Jurkat, Clone E6-1 (cell line): ENCODE measurements around the gene ZNF134.

Experiments
- DNase-seq: peaks from one replicate; pipeline ENCODE4 v3.0.0-alpha.2; 2011; ENCODE audit warnings: low read depth, low spot score
- H3K4me3 ChIP-seq: 2 replicates; pipeline ENCODE4 v1.5.1; 2011; ENCODE audit warnings: mild to moderate bottlenecking, low read length, control low read depth, moderate library complexity

The ZNF134 gene

GRCh38 chr19:57632987-57633831 lies 19.2 kb downstream of the ZNF134 start, which contains the start of gene ZNF211:
Gene ZNF211 (plus strand): TSS chr19:57633168. CDS start chr19:57633347, 179 bp downstream.
- peak; percentile 92 for DNase-seq
- H3K4me3 ChIP-seq = peak within 1 kb of the TSS; percentile 83

- H3K4me3 ChIP-seq = peak overlapping the region; percentile 83
- no peak for DNase-seq
Measured at GRCh38 chr19:57633832-57634131, 19.7 kb downstream of the ZNF134 start.

GRCh38 chr19:57637379-57637778 lies 23.3 kb downstream of the ZNF134 start:
- DNase-seq = no peak
- no peak overlapping the region for H3K4me3 ChIP-seq

- DNase-seq = no peak
- no peak overlapping the region for H3K4me3 ChIP-seq
Measured at GRCh38 chr19:57641715-57642234, 27.7 kb downstream of the ZNF134 start.

- no peak for DNase-seq
- no peak overlapping the region for H3K4me3 ChIP-seq
Measured at GRCh38 chr19:57642396-57643046, 28.5 kb downstream of the ZNF134 start.

- no peak overlapping the region for H3K4me3 ChIP-seq
Measured at GRCh38 chr19:57643734-57644133, 29.7 kb downstream of the ZNF134 start.

GRCh38 chr19:57648331-57649003 lies 34.4 kb downstream of the ZNF134 start:
- no peak overlapping the region for H3K4me3 ChIP-seq
- DNase-seq = peak; percentile 16

More at GRCh38 chr19:57643734-57644133, 29.7 kb downstream of the ZNF134 start:
- DNase-seq = no peak

GRCh38 chr19:57651654-57651996 lies 37.6 kb downstream of the ZNF134 start:
- DNase-seq = no peak
- H3K4me3 ChIP-seq = no peak overlapping the region

- H3K4me3 ChIP-seq = no peak overlapping the region
- no peak for DNase-seq
Measured at GRCh38 chr19:57653689-57654088, 39.6 kb downstream of the ZNF134 start.

GRCh38 chr19:57655443-57655842 lies 41.4 kb downstream of the ZNF134 start:
- DNase-seq = no peak
- H3K4me3 ChIP-seq = no peak overlapping the region

GRCh38 chr19:57656346-57656745 lies 42.3 kb downstream of the ZNF134 start:
- no peak for DNase-seq
- H3K4me3 ChIP-seq = no peak overlapping the region

- no peak overlapping the region for H3K4me3 ChIP-seq
- no peak for DNase-seq
Measured at GRCh38 chr19:57664269-57665127, 50.5 kb downstream of the ZNF134 start.

- H3K4me3 ChIP-seq = no peak overlapping the region
- no peak for DNase-seq
Measured at GRCh38 chr19:57665261-57665806, 51.3 kb downstream of the ZNF134 start.

GRCh38 chr19:57667228-57667627 lies 53.2 kb downstream of the ZNF134 start:
- H3K4me3 ChIP-seq = no peak overlapping the region
- DNase-seq = no peak

- no peak for DNase-seq
Measured at GRCh38 chr19:57668635-57669034, 54.6 kb downstream of the ZNF134 start, which contains the start of gene ZSCAN4. Gene ZSCAN4 (plus strand): TSS chr19:57668935. CDS start chr19:57676146, 7,211 bp downstream.

GRCh38 chr19:57671124-57671895 lies 57.3 kb downstream of the ZNF134 start:
- DNase-seq = no peak
- no peak overlapping the region for H3K4me3 ChIP-seq

More at GRCh38 chr19:57668635-57669034, 54.6 kb downstream of the ZNF134 start, which contains the start of gene ZSCAN4:
- no peak within 1 kb of the TSS for H3K4me3 ChIP-seq

GRCh38 chr19:57672466-57672865 lies 58.4 kb downstream of the ZNF134 start:
- DNase-seq = no peak

More at GRCh38 chr19:57672466-57672865, 58.4 kb downstream of the ZNF134 start:
- no peak overlapping the region for H3K4me3 ChIP-seq
